Nephron progenitor cell (in vitro differentiated cells): ENCODE measurements around the gene LPP.

Experiments
- DNase-seq: peaks from one replicate; pipeline ENCODE4 v3.0.0; 2021
- H3K27ac Mint-ChIP-seq: 2 replicates; pipeline ENCODE4 v1.8.0; 2021; ENCODE audit warnings: mild to moderate bottlenecking, moderate library complexity, mixed read lengths
- H3K27me3 Mint-ChIP-seq: 2 replicates; pipeline ENCODE4 v1.8.0; 2021; ENCODE audit warnings: mild to moderate bottlenecking, low read depth, mixed read lengths; ENCODE audit not compliant: poor library complexity
- H3K36me3 Mint-ChIP-seq: 2 replicates; pipeline ENCODE4 v1.8.0; 2021; ENCODE audit warnings: low read depth, mixed read lengths
- H3K4me1 Mint-ChIP-seq: 2 replicates; pipeline ENCODE4 v1.8.0; 2021; ENCODE audit warnings: mixed read lengths
- H3K4me3 Mint-ChIP-seq: 2 replicates; pipeline ENCODE4 v1.8.0; 2021; ENCODE audit warnings: mild to moderate bottlenecking, moderate library complexity, mixed read lengths
- H3K9me3 Mint-ChIP-seq: 2 replicates; pipeline ENCODE4 v1.8.0; 2021; ENCODE audit warnings: mild to moderate bottlenecking, moderate library complexity, mixed read lengths
- CTCF ChIP-seq: fragments of 200-600 bp; sonication (generic); IDR thresholded peaks from 2 replicates; pipeline ENCODE4 v1.5.0; 2021; ENCODE audit warnings: antibody characterized with exemption

The LPP gene

GRCh38 chr3:188111002-188111584 is 42.9 kb upstream of the LPP start:
- Mint-ChIP-seq H3K4me3 (no peak overlapping the region), H3K27ac (no peak overlapping the region), H3K4me1 (peaks cover 16% of the 10 kb centered on the region), H3K27me3 (peaks cover 8% of the 10 kb centered on the region), H3K36me3 (no peaks in the 10 kb centered on the region), H3K9me3 (no peaks in the 10 kb centered on the region)
- DNase-seq = no peak
- no peak for TF ChIP-seq CTCF

- no peak for DNase-seq
- Mint-ChIP-seq H3K27ac (no peak overlapping the region), H3K36me3 (no peaks in the 10 kb centered on the region), H3K4me3 (no peak overlapping the region), H3K9me3 (peaks cover 3% of the 10 kb centered on the region), H3K4me1 (no peaks in the 10 kb centered on the region), H3K27me3 (peaks cover 9% of the 10 kb centered on the region)
- no peak for TF ChIP-seq CTCF
Measured at GRCh38 chr3:188113756-188114155, 40.2 kb upstream of the LPP start.

- Mint-ChIP-seq H3K9me3 (peaks cover 3% of the 10 kb centered on the region), H3K27me3 (peaks cover 13% of the 10 kb centered on the region), H3K27ac (no peak overlapping the region), H3K36me3 (no peaks in the 10 kb centered on the region), H3K4me1 (no peaks in the 10 kb centered on the region), H3K4me3 (no peak overlapping the region)
- no peak for TF ChIP-seq CTCF
- DNase-seq = no peak
Measured at GRCh38 chr3:188119846-188120245, 34.1 kb upstream of the LPP start.

- no peak for DNase-seq
- H3K36me3 Mint-ChIP-seq = no peaks in the 10 kb centered on the region
- H3K4me3 Mint-ChIP-seq = no peak overlapping the region
- TF ChIP-seq CTCF = no peak
- H3K27me3 Mint-ChIP-seq = peaks cover 11% of the 10 kb centered on the region
- H3K9me3 Mint-ChIP-seq = no peaks in the 10 kb centered on the region
- no peak overlapping the region for H3K27ac Mint-ChIP-seq
- no peaks in the 10 kb centered on the region for H3K4me1 Mint-ChIP-seq
Measured at GRCh38 chr3:188122571-188123169, 31.3 kb upstream of the LPP start.

GRCh38 chr3:188123170-188123905 is 30.6 kb upstream of the LPP start:
- Mint-ChIP-seq H3K36me3 (no peaks in the 10 kb centered on the region), H3K4me3 (no peak overlapping the region), H3K9me3 (no peaks in the 10 kb centered on the region), H3K27me3 (peaks cover 10% of the 10 kb centered on the region), H3K4me1 (no peaks in the 10 kb centered on the region), H3K27ac (no peak overlapping the region)
- TF ChIP-seq CTCF = no peak
- no peak for DNase-seq

- no peaks in the 10 kb centered on the region for H3K9me3 Mint-ChIP-seq
- no peaks in the 10 kb centered on the region for H3K36me3 Mint-ChIP-seq
- H3K4me1 Mint-ChIP-seq = peaks cover 7% of the 10 kb centered on the region
- peaks cover 10% of the 10 kb centered on the region for H3K27me3 Mint-ChIP-seq
- no peak overlapping the region for H3K4me3 Mint-ChIP-seq
- no peak overlapping the region for H3K27ac Mint-ChIP-seq
- no peak for TF ChIP-seq CTCF
- DNase-seq = no peak
Measured at GRCh38 chr3:188124184-188124583, 29.8 kb upstream of the LPP start.
